ENCODE results near the gene CHMP3.

DNA sequence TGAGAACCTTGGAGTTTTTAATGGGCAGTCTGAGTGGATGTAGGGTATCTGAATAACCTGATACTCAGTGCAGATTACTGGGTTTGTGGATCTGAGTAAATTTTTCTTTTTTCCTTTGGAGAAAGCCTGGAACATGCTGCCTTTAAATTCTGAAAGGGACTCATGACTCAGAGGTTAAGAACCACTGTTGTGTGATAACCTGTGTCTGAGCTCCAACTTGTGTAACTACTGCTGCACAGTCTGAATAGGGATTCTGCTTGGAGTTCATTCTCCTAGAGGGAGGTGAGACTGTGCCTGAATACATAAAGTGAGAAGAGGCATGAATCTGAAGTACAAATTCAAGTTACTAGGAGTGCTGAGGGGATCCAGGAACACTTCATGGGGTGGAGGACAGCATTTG, 85.9 kb downstream of the CHMP3 start:
- TF ChIP-seq, protein P1, sequence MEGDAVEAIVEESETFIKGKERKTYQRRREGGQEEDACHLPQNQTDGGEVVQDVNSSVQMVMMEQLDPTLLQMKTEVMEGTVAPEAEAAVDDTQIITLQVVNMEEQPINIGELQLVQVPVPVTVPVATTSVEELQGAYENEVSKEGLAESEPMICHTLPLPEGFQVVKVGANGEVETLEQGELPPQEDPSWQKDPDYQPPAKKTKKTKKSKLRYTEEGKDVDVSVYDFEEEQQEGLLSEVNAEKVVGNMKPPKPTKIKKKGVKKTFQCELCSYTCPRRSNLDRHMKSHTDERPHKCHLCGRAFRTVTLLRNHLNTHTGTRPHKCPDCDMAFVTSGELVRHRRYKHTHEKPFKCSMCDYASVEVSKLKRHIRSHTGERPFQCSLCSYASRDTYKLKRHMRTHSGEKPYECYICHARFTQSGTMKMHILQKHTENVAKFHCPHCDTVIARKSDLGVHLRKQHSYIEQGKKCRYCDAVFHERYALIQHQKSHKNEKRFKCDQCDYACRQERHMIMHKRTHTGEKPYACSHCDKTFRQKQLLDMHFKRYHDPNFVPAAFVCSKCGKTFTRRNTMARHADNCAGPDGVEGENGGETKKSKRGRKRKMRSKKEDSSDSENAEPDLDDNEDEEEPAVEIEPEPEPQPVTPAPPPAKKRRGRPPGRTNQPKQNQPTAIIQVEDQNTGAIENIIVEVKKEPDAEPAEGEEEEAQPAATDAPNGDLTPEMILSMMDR (IDR thresholded peaks at IDR 0.05) = no peak
- no peak for TF ChIP-seq EZH2 (IDR thresholded peaks at IDR 0.05)

Measured in neural progenitor cell (in vitro differentiated cells).